Kidney glomerular epithelial cell (primary cell): ENCODE measurements around the gene PTGES3.
A peak's percentile ranks its signal among the peaks of the same experiment; 100 is the strongest.
"Not testable (repeated sequence)": the region's sequence is repeated elsewhere in the genome, so short reads cannot be mapped to it uniquely, and the experiment has no call there.

Experiments
- DNase-seq: peaks from one replicate; lab custom pipeline; 2025; lab: John Stamatoyannopoulos, UW

PTGES3 gene, protein sequence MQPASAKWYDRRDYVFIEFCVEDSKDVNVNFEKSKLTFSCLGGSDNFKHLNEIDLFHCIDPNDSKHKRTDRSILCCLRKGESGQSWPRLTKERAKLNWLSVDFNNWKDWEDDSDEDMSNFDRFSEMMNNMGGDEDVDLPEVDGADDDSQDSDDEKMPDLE

DNA sequence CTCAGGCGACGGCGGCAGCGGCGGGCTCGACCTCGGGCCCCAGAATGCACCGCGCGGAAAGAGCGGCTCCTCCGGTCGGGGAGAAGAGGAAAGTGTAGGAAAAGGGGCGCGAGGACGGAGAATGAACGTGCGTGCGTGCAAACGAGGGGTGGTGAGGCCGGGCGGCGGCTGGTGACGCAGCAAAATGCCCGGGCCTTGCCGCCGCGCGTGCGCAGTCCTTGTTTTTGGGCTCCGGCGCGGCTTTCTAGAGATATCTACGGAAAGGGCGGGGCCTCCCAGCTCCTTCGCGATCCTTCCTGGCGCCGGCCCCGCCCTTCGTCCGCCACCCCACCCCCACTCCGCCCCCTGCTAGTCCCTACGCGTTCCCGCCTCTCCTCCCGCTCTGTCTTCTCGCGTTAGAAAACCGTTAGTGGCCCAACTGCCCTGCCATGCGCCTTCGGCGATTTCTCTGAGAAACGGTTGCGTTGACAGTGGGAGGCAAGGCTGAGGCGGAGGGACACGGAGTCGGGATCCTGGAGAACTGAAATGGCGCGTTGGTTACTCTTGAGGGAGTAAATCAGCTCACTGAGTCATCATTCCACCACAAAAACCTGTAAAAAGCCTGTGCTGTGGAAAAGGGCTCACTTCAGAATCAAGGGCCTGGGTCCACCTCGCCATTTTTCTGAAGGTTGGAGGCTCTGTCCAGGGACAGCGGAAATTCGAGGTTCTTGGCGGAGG lies at the start of gene PTGES3:
Gene PTGES3, minus strand, starts transcription at position 156 of the 717 bp plus-strand sequence. CDS start 285 bp downstream, outside the sequence.
- peak; percentile 97 for DNase-seq

DNA sequence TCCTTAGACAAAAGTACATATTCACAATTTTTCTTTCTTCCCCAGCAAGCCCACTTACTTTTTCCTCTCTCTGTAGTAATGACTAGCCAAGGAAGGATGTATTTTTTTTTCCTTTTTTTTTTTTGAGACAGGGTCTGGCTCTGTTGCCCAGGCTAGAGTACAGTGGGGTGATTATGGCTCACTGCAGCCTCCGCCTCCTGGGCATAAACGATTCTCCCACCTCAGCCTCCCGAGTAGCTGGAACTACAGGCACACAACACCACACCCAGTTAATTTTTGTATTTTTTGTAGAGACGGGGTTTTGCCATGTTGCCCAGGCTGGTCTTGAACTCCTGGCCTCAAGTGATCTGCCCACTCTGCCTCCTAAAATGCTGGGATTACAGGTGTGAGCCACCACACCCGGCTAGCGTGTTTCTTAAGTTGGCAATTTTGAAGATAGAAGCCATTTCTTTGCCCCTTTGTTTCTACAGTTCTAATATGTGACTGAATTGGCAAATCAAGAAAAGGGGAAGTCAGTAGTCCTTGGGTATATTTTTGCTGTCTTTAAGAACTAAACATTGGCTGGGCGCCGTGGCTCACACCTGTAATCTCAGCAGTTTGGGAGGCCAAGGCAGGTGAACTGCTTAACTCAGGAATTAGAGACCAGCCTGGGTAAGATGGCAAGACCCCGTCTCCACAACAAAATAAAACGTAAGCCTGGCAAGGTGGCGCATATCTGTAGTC lies 40.2 kb upstream of the PTGES3 start:
- no peak for DNase-seq

DNA sequence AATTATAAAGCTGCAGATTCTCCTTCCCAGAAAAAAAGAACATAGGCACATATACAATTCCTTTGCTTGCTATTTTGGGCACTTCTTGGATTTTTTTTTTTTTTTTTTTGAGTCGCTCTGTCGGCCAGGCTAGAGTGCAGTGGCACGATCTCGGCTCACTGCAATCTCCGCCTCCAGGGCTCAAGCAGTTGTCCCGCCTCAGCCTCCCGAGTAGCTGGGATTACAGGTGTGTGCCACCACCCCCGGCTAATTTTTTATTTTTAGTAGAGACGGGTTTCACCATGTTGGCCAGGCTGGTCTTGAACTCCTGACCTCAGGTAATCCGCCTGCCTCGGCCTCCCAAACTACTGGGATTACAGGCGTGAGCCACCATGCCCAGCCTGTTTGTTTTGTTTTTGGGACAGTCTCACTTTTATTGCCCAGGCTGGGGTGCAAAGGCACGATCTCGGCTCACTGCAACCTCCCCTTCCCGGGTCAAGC lies 38.2 kb upstream of the PTGES3 start:
- not testable (repeated sequence) for DNase-seq

DNA sequence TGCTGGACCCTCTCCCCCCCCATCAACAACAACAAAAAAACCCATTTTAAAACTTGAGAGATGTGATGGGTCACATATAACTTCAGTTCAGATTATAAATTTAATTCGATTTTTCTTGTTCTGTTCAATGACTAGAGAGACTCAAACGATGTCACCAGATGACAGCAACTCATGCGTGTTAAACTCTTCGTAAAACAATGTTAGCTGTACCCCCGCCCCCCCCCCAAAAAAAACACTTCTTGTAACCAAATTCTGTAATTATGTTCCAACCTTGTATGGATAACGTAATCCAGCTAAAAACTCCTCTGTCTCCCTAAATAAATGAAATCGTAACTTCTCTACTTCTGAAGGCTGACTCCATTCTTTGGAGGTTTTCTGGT lies 37.6 kb upstream of the PTGES3 start:
- peak; percentile 37 for DNase-seq

DNA sequence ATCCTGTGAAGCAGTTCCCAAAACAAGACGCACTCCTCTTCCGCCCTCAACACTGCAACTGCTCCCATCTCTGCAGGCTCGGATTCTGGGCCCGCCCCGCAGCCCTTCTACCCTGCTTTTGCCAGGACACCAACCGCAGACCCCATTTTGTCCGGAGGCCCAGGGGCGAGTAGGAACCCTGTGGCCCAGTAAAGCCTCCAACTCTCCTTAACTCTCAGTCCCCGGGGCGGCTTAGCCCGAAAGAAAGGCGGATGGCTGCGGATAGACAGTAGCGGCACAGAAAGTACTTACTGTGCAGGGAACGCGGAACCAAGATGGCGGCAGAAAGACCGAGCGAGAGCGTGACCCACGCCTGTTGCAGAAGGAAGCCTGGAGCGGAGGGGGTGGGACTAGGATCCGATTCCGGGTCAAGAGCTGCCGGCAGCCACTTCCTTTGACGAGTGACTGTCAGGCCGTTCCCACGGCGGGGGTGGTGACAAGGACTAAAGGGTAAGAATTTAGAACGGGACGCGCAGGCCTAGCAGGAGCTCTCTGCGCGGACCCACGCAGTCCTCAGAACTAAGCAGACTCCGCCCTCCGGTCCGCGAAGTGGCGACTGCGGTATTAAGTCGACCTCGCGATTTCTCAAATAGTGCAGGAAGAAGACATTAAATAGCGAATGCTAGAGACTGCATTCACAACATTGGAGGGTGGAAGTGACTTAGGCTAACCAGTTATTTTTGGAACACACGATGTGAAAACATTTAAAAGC lies 37.1 kb upstream of the PTGES3 start, which contains the start of gene NACA:
Gene NACA, minus strand, starts transcription at position 328 of the 751 bp plus-strand sequence. CDS start 778 bp downstream, outside the sequence.
- DNase-seq, result peak; percentile 97

DNA sequence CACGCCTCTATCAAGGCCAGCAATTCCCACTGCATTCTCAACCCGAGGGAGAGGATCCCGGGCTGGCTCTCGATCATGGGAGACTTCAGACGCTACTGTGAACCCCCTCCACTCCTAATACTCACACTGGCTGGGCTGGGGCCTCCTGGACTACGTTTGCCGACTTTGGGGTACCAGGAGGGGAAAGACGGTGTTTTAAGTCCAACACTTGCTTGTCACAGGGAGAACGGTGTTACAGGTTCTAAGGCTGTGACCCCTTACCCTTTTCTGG lies 36.6 kb upstream of the PTGES3 start:
- peak; percentile 40 for DNase-seq

DNA sequence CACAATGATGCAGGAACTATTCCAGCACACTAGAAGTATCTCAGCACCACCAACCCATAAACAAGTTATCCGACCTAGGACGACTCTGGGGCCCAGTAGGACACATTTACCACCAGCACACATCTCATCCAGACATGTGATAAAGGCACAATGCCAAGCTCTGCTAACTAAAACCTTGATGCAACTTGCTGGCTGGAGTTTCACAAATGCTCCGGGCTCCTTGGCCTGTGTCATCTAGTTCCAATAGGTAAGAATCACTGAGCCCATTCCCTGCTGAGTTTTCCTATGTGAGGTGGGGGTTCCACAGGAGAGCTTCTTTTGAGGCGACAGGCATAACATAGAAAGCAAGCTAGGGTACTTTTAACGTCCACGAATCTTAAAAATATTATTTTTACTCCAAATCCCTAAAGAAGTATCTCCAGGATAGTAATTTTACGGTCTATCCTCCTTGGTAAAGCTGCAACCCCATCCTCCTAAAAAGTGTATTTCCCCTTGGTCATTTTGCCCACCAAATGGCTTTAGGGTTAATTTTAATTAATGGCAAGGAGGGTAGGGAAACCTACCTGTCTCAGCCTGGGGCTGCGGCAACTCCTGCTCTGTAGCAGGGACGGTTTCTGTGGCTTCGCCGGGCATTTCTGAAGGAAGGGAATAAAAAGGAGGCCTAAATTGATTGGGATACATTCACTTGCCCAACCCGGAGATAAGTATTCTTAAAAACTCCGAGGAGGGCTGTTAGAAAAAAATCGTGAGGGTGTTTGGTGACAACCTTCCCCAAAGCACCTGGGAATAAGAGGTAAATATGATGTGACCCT lies 36.0 kb upstream of the PTGES3 start:
- DNase-seq, result peak; percentile 25

DNA sequence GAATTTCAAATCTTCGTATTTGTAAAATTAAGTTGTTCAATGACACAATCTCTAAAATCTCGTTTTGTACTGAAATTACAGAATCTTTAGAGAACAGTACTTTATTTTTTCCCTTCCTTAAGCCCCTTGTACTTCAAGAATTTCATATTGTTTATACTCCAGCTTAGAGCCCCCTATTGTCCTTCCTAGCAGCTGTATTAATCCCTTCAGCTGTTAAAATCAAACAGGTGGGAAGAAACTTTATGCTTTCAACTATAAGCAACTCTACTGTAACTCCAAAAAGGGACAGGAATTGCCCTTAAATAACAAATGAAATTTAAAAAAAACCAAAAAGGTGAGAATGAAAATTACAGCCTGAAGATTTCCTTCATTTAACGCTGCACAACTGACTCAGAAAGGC lies 35.3 kb upstream of the PTGES3 start:
- DNase-seq, result no peak

DNA sequence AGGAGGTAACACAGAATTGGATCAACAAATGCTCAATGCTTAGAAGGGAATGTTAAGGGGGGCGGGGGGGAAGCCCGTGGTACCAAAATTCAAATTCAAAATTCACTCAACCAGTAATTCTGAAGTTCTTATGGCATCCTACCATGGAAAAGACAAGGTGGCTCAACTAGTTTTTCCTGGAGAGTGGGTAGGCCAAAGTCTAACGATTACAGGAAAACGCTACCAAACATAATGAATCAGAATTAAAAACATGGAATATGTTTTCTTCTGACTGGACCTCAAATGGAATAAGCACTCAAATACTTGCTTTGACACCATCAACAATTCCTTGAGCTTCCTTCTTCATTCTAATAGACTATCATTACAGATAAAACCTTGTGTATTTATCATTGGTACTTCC lies 34.7 kb upstream of the PTGES3 start:
- DNase-seq, result no peak

DNA sequence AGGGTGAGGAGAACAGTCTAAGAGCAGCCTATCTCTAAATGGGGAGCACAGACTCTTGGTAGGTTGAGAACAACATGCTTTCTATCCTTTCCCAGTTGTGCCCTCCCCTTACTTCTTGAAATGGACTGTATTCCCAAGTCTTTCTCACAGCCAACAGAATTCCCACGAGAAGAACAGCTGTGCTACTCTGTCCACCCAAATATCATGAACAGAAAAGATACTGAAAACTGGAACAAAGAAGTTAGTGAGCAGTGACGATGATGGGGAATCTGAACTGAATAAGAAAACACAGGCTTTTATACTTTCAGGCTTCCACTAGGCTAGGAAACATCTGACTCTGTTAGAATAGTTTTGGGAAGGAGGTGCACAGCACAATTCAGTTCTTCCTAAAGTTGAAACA lies 33.6 kb upstream of the PTGES3 start:
- DNase-seq, result no peak

DNA sequence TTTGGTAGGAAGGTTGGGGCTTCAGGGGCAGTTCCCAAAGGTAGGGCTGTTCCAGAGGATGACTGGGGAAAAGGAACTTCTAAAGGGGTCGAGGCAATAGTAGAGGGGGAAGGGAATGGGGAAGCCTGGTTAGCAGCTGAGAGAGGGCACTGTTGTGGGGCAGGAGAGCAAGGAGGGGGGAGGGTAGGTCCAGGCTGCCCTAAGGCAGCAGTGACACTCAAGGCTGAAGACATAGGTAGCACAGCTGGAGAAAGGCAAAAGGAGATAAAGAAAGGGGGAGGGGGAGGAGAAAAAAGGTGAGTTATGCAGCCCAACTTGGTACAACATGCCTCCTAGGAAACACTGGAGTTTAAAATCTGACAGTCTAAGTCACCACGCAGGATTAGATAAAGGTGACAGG lies 33.1 kb upstream of the PTGES3 start:
- no peak for DNase-seq

DNA sequence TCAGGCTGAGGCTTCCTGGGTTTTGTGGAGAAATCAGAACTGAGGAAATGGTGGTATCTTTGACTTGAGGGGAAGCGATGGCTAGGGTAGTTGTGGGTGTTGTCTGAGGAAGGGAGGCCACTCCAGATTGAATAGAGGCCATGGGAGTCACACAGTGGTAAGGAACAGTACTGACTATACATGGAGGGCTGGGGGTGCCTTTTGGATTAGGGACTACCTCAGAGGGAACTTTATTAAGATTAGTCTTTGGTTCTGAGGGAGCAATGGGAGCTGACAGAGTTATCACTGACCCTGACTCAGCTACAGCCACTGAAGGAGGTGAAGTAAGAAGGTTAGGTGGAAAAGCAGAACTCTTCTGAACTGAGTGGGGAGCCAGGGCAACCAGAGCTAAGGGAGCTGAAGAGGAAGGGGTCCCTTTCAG lies 32.7 kb upstream of the PTGES3 start:
- DNase-seq, result no peak

DNA sequence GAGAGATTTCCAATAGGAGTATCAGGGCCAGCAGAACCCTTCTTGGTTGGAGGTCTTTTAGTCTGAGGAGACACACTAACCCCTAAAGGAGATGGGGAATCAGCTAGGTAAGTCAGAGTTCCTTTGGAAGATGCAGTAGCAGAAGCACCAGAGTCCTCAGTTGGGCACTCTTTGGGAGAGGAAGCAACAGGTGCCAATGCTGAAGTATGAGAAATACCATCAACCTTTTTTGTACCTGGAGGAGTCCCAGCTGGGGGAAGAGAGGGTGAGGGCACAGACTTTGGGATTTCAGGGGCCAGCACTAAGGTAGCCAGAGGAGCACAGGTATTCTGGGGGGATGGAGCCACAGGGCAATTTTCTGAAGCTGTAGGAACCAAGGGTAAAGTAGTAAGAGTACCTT lies 31.0 kb upstream of the PTGES3 start:
- DNase-seq, result no peak

DNA sequence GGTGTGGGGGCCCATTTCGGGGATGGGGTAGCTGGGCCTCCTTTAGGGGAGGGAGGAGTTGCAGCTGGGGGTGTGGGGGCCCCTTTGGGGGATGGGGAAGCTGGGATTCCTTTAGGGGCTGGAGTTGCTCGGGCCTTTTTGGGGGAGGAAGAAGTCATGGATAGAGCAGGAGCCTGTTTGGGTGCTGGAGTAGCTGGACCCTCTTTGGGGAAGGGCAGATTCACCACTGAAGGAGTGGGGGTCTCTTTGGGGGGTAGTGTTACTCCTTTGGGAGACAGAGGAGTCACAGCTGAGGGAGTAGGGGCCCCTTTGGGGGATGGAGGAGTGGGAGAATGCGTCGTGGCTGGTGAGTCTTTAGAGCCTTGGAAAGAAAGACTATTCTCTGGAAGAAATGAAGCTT lies 30.6 kb upstream of the PTGES3 start:
- DNase-seq, result no peak

DNA sequence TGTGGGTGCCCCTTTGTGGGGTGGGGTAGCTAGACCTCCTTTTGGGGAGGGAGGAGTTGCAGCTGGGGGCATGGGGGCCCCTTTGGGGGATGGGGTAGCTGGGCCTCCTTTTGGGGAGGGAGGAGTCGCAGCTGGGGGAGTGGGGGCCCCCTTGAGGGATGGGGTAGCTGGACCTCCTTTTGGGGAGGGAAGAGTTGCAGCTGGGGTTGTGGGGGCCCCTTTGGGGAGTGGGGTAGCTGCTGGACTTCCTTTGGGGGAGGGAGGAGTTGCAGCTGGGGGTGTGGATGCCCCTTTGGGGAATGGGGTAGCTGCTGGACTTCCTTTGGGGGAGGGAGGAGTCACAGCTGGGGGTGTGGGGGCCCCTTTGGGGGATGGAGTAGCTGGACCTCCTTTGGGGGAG lies 30.1 kb upstream of the PTGES3 start:
- DNase-seq, result no peak

DNA sequence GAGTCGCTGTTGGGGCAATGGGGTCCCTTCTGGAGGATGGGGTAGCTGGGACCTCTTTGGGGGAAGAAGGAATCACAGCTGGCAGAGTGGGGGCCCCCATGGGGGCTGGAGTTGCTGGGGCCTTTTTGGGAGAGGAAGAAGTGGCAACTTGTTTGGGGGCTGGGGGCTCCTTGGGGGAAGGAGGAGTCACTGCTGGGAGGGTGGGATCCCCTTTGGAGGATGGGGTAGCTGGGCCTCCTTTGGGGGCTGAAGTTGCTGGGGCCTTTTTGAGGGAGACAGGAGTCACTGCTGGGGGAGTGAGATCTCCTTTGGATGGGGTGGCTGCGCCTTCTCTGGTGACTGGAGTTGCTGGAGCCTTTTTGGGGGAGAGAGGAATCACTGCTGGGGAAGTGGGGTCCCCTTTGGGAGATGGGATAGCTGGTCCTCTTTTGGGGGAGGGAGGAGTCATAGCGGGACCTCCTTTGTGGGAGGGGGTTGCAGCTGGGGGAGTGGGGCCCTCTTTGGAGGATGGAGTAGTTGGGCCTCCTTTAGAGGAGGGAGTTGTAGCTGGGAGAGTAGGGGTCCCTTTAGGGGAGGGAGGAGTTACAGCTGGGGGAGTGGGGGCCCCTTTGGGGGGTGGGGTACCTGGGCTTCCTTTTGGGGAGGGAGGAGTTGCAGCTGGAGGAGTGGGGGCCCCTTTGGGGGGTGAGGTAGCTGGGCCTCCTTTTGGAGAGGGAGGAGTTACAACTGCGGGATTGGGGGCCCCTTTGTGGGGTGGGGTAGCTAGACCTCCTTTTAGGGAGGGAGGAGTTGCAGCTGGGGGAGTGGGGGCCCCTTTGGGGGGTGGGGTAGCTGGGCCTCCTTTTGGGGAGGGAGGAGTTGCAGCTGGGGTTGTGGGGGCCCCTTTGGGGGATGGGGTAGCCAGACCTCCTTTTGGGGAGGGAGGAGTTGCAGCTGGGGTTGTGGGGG lies 29.1 kb upstream of the PTGES3 start:
- DNase-seq, result no peak

DNA sequence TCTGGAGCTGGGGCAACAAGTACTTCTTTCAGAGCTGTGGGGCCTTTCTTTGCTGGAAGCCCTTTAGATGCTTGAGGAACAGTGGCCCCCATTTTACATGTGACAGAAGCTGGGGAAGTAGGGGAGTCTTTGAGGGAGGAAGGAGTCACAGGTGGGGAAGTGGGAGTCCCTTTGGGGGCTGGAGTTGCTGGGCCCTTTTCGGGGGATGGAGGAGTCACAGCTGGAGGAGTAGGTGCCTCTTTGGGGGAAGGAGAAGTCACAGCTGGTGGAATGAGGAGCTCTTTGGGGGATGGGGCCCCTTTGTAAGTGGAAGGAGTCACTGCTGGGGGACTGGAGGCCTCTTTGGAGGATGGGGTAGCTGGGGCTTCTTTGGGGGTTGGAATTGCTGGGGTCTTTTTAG lies 28.4 kb upstream of the PTGES3 start:
- DNase-seq, result no peak

DNA sequence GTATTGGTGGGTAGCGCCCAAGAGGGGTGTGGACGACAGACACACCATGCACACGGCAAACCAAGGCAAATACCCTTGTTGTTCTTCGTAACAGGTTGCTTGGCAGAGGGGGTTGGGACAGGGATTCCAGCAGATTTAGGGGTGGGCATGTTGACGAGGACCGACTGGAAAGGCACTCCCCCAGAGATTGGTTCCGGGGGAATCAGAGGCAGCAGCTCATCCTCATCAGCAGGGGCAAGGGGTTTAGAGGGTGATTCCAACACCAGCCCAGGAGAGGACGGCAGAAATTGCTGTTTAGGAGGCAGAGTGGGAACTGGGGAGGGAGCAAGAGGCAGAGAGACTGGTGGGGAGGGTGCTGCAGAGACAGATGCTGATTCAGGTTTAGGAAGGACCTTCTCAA lies 27.7 kb upstream of the PTGES3 start:
- DNase-seq, result no peak

DNA sequence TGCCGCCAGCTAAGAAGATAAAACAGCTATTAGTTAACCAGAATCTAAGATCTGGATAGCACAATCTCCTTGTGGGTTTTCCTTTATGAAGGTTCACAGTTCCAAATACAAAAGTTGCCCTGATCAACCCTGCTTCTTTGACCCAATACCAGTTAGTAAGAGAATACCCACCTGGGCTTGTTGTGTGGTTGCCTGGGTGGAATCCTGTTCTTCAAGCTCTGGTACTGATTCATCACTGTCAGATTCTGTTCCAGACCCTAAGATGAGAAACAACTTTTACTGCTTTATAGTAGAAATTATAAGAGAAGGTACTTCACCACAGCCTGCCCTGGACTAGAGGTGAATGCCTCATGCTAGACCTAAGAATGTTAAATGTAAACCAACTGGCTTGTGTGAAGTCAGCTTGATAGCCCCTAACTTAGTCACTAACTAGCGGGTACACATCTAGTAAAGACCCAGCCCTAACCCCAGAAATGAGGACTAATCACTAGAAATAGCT lies 26.4 kb upstream of the PTGES3 start:
- DNase-seq, result no peak

DNA sequence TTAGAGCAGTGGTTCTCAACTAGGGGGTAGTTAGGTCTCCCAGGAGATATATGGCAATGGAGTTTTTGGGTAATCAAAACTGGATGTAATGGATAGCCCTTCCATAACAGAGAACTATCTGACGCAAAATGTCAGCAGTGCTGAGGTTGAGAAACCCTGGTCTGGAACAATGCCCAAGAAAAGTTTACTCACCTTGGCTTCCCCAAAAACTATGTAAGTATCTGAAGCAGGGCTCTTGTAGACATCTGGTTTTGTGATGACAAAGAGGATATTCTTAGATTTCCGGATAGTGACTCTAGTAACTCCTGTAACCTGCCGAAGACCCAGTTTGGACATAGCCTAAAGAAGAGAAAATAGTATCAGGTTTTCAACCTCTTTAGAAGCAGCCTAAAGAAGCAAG lies 25.3 kb upstream of the PTGES3 start:
- no peak for DNase-seq
